ENCODE data around the gene RELN. TPM values are rescaled to one million over a fixed set of nuclear protein-coding genes. Genes with fewer than 3 reads are reported as not detected.

RELN gene
- total RNA-seq, 1 donor from 2014 or later: 0.11 TPM

- Histone ChIP-seq H3K4me3 (no peak overlapping the region), H3K9me3 (no peaks in the 10 kb centered on the region), H3K27ac (no peak overlapping the region), H3K4me1 (no peaks in the 10 kb centered on the region), H3K27me3 (no peaks in the 10 kb centered on the region), H3K36me3 (no peaks in the 10 kb centered on the region)
- no peak for DNase-seq (ENCODE audit: low spot score in 2 of 2)
- intact Hi-C loops (cut with DNase I): no loop called here
- no peak for TF ChIP-seq CTCF (IDR thresholded peaks at IDR 0.05)
Measured at GRCh38 chr7:104032486-104032885, 43.0 kb upstream of the RELN start.

- Histone ChIP-seq H3K27ac (no peak overlapping the region), H3K9me3 (no peaks in the 10 kb centered on the region), H3K4me1 (no peaks in the 10 kb centered on the region), H3K4me3 (no peak overlapping the region), H3K36me3 (no peaks in the 10 kb centered on the region), H3K27me3 (no peaks in the 10 kb centered on the region)
- intact Hi-C loops (cut with DNase I): no loop called here
- no peak for DNase-seq (ENCODE audit: low spot score in 2 of 2)
- TF ChIP-seq CTCF (IDR thresholded peaks at IDR 0.05): no peak
Measured at GRCh38 chr7:104029765-104030164, 40.3 kb upstream of the RELN start.

- Histone ChIP-seq H3K27ac (no peak overlapping the region), H3K4me3 (no peak overlapping the region), H3K36me3 (no peaks in the 10 kb centered on the region), H3K4me1 (no peaks in the 10 kb centered on the region), H3K27me3 (no peaks in the 10 kb centered on the region), H3K9me3 (no peaks in the 10 kb centered on the region)
- TF ChIP-seq CTCF (IDR thresholded peaks at IDR 0.05): no peak
- intact Hi-C loops (cut with DNase I): no loop called here
- DNase-seq (ENCODE audit: low spot score in 2 of 2): no peak
Measured at GRCh38 chr7:104024632-104025031, 35.2 kb upstream of the RELN start.

- no peak for DNase-seq (ENCODE audit: low spot score in 2 of 2)
- no peaks in the 10 kb centered on the region for H3K4me1 ChIP-seq
Measured at GRCh38 chr7:104023100-104023499, 33.6 kb upstream of the RELN start.

GRCh38 chr7:104018425-104018824, 29.0 kb upstream of the RELN start:
- no peak overlapping the region for H3K27ac ChIP-seq
- no peaks in the 10 kb centered on the region for H3K9me3 ChIP-seq
- no peak for DNase-seq (ENCODE audit: low spot score in 2 of 2)
- H3K36me3 ChIP-seq: no peaks in the 10 kb centered on the region
- H3K27me3 ChIP-seq: no peaks in the 10 kb centered on the region
- no peak for TF ChIP-seq CTCF (IDR thresholded peaks at IDR 0.05)
- no peak overlapping the region for H3K4me3 ChIP-seq
- no peaks in the 10 kb centered on the region for H3K4me1 ChIP-seq
- intact Hi-C loops (cut with DNase I): no loop called here

More at GRCh38 chr7:104023100-104023499, 33.6 kb upstream of the RELN start:
- Histone ChIP-seq H3K27ac (no peak overlapping the region), H3K36me3 (no peaks in the 10 kb centered on the region), H3K4me3 (no peak overlapping the region), H3K27me3 (no peaks in the 10 kb centered on the region), H3K9me3 (no peaks in the 10 kb centered on the region)
- no peak for TF ChIP-seq CTCF (IDR thresholded peaks at IDR 0.05)
- intact Hi-C loops (cut with DNase I): no loop called here

GRCh38 chr7:104017001-104017400, 27.5 kb upstream of the RELN start:
- no peak overlapping the region for H3K4me3 ChIP-seq
- intact Hi-C loops (cut with DNase I): no loop called here
- H3K9me3 ChIP-seq: no peaks in the 10 kb centered on the region
- TF ChIP-seq CTCF (IDR thresholded peaks at IDR 0.05): no peak
- H3K27me3 ChIP-seq: no peaks in the 10 kb centered on the region
- no peak for DNase-seq (ENCODE audit: low spot score in 2 of 2)
- H3K27ac ChIP-seq: no peak overlapping the region
- H3K36me3 ChIP-seq: no peaks in the 10 kb centered on the region
- no peaks in the 10 kb centered on the region for H3K4me1 ChIP-seq
